ENCODE results near the gene ASTN1.

ASTN1 gene

DNA sequence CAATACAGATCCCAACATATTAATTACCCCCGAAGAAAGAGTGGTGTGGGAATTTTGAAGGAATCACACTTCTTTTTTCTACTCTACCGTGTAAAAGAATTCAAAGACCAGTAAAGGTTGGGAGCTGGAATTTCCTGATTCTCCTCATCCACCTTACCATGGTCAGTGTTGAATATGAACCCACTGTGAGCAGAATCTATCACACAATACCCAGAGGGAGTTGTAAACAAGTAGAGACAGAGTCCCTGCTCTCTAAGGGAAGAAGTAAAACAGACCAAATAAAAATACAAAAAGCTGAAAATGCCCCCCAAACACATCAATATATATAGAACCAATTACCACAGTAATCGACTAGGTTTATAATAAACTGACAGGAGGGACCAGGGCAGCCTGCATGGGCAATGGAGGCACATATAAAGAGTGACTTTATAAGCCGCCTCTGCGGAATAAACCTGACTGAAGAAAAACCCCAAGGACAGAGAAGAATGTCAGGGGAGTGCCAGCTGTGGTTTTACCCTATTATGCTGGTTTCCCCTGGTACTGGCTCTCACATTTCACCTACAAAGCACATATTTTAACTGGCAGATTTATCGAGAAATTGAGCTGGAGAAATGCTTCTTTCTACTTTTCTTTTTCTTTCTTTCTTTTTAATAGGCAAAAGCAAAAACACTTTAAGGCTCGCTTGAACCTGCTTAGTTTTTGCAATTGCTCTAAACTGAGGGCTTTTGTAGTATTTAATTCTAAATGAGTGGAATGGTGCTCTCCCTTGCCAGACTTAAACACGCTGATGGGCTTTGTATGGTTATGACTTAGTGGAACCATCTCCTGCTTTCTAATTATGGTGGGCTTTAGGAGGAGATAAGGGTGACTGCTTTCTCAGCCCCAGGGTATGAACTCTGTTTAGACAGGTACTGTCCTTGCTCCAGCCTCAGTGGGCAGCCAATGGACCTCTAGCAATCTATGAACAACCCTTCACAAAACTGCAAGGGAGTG, 244.8 kb downstream of the ASTN1 start:
- Histone ChIP-seq H3K36me3 (ENCODE audit: insufficient read depth, low read length) (no peaks in the 10 kb centered on the region), H3K9ac (ENCODE audit: low read depth, low read length) (no peak overlapping the region), H3K27me3 (ENCODE audit: insufficient read depth, low read length) (no peaks in the 10 kb centered on the region), H3K27ac (ENCODE audit: low read depth, low read length) (no peak overlapping the region), H3K4me3 (ENCODE audit: low read length) (no peak overlapping the region), H3K4me1 (ENCODE audit: insufficient read depth, low read length) (peaks cover 7% of the 10 kb centered on the region), H3K9me3 (ENCODE audit: insufficient read depth, low read depth, low read length) (no peaks in the 10 kb centered on the region)
- WGBS = 95% methylated on average over 6 of the region's 8 CpGs

DNA sequence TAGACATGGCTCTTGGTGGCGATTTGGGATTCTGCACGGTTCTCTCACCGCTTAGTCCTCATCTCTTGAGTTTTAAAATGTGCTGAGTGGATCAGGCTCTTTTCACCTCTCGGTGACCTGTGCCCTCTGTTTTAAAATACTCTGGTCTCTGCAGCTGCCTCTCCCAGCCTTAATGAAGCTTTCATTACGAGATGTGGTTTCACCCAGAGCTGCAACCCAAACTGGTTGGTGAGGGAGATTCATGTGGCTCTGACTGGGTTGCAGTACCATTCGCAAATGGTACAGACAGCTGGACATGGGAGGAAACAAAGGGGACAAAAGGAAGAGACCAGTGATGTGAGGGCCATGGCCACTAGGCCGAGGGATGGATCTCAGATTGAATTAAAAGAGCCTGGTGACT, 258.9 kb downstream of the ASTN1 start:
- Histone ChIP-seq H3K9me3 (ENCODE audit: insufficient read depth, low read depth, low read length) (no peaks in the 10 kb centered on the region), H3K4me1 (ENCODE audit: insufficient read depth, low read length) (0 out of 2 replicates have a peak, but pooled peaks cover 13% of the 10 kb centered on the region), H3K4me3 (ENCODE audit: low read length) (no peak overlapping the region), H3K27me3 (ENCODE audit: insufficient read depth, low read length) (no peaks in the 10 kb centered on the region), H3K36me3 (ENCODE audit: insufficient read depth, low read length) (no peaks in the 10 kb centered on the region), H3K9ac (ENCODE audit: low read depth, low read length) (no peak overlapping the region), H3K27ac (ENCODE audit: low read depth, low read length) (no peak overlapping the region)
- 94% methylated on average over 7 of the region's 7 CpGs for WGBS

DNA sequence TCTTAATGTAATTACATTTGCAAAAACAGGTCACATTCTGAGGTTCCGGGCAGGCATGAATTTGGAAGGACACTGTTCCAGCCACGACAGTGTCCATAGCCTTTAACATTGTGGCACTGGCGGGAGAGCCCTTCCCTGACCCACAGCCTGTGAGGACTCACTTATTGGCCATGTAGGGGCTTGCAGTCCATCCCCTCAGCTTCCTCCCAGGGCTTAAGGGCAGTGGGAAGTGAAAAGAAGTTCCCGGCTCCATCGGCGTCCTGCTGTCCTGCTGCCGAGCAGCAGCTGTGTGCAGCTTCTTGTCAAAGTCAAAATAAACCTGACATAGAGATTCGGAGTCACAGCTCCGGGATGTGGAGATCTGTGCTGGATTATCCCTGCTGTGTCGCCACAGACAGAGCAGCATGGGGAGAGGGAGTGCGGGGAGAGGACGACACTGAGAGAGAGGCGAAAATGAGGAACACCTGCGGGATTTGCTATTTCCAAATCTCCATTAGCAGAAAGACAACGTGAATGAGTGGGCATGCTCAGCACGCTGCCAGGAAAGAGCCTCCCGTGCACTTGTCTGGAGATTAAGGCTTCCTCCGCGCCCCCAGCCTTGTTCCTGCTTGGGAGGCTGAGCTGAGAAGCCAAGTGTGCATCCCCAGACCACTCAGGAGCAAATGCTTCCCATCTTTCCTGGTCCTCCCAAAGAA, 260.3 kb downstream of the ASTN1 start:
- Histone ChIP-seq H3K36me3 (ENCODE audit: insufficient read depth, low read length) (no peaks in the 10 kb centered on the region), H3K9ac (ENCODE audit: low read depth, low read length) (no peak overlapping the region), H3K27me3 (ENCODE audit: insufficient read depth, low read length) (0 out of 2 replicates have a peak, but pooled peaks cover 3% of the 10 kb centered on the region), H3K4me3 (ENCODE audit: low read length) (no peak overlapping the region), H3K27ac (ENCODE audit: low read depth, low read length) (no peak overlapping the region), H3K4me1 (ENCODE audit: insufficient read depth, low read length) (0 out of 2 replicates have a peak, but pooled peaks cover 13% of the 10 kb centered on the region), H3K9me3 (ENCODE audit: insufficient read depth, low read depth, low read length) (no peaks in the 10 kb centered on the region)
- 64% methylated on average over 19 of the region's 19 CpGs for WGBS

DNA sequence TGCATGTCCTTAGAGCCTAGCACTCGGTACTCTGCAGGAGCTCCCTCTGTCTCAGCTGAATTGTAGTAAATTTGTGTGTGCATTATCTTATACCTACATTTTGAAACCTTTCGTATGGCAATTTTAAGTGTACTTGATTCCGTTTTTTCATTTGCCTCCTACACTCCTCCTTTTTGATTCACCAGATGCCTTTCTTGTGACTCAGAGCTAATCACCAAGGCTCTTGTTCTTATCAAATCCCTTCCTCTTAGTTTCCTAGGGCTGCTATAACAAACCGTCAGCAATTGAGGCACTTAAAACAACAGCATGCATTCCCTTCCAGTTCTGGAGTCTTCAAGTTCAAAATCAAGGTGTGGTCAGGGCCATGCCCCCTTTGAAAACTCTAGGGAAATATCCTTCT, 261.0 kb downstream of the ASTN1 start:
- 0 out of 2 replicates have a peak, but pooled peaks cover 13% of the 10 kb centered on the region for H3K4me1 ChIP-seq (ENCODE audit: insufficient read depth, low read length)
- no peak overlapping the region for H3K9ac ChIP-seq (ENCODE audit: low read depth, low read length)
- H3K4me3 ChIP-seq (ENCODE audit: low read length) = no peak overlapping the region
- H3K36me3 ChIP-seq (ENCODE audit: insufficient read depth, low read length) = no peaks in the 10 kb centered on the region
- H3K27me3 ChIP-seq (ENCODE audit: insufficient read depth, low read length) = 0 out of 2 replicates have a peak, but pooled peaks cover 3% of the 10 kb centered on the region
- 74% methylated on average over 4 of the region's 4 CpGs for WGBS
- no peaks in the 10 kb centered on the region for H3K9me3 ChIP-seq (ENCODE audit: insufficient read depth, low read depth, low read length)
- no peak overlapping the region for H3K27ac ChIP-seq (ENCODE audit: low read depth, low read length)

DNA sequence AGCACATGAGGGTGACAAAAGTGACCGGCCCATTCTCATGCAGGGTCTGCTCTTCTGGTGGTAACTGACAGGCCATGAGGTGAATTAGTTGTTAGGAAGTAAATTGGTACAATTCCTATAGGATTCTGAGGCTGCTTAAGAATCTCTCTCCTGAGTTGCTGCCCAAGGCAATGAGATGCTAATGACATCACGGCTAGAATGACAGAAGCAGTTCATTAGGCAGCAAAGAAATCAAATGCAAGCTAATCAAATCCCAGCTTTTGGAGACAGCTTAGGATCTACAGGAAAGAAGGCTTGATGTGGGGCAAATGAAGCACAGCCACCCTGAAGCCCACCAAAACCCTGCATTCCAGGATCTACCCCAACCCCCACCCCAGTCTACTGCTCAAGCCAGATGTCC, 265.2 kb downstream of the ASTN1 start:
- Histone ChIP-seq H3K4me3 (ENCODE audit: low read length) (no peak overlapping the region), H3K4me1 (ENCODE audit: insufficient read depth, low read length) (peaks cover 18% of the 10 kb centered on the region; the same call in 1 of the 2 replicates), H3K9ac (ENCODE audit: low read depth, low read length) (no peak overlapping the region), H3K9me3 (ENCODE audit: insufficient read depth, low read depth, low read length) (no peaks in the 10 kb centered on the region), H3K36me3 (ENCODE audit: insufficient read depth, low read length) (no peaks in the 10 kb centered on the region), H3K27ac (ENCODE audit: low read depth, low read length) (no peak overlapping the region), H3K27me3 (ENCODE audit: insufficient read depth, low read length) (0 out of 2 replicates have a peak, but pooled peaks cover 3% of the 10 kb centered on the region)
- 85% methylated on average over 2 of the region's 2 CpGs for WGBS

DNA sequence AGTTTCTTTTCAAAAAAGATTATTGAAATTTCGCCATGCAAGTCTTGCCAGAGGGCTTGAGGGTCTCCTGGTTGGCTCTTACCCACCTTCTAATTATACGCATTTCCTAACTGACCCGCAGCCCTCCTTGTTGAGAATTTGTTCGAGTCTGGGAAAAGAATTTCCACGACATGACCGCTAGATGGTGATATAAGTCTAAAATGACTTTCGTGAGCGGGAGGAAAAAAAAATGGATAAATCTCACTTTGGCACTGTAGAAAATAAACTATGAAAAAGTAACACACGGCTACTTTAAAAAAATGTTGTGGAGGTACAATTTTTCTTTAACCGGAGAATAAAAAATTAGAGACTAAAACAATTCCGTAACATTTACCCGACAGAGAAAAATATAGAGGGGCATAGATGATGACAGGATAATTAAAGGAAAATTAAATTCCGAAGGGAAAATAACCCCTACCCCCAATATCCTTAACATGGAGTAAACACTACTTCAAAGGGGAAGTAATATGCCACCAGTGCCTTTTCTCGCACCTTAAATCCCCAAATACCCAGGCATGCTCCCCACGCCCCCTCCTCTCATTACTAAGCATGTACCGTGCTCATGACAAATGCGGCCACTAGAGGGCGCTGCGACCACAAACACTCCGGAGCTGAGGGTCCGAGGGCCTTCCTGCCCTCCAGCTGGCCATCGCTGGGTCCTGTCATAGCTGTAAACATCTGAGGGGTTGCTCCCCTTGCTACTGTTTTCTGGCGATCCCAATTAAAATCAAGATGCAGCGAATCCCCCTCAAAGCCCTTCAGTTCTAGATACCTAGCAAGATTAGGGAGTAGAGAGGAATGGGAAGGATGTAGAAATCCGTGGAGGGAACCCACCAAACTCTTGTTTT, 266.9 kb downstream of the ASTN1 start:
- no peaks in the 10 kb centered on the region for H3K9me3 ChIP-seq (ENCODE audit: insufficient read depth, low read depth, low read length)
- H3K27ac ChIP-seq (ENCODE audit: low read depth, low read length) = no peak overlapping the region
- WGBS = 10% methylated on average over 21 of the region's 25 CpGs
- H3K4me1 ChIP-seq (ENCODE audit: insufficient read depth, low read length) = peaks cover 4% of the 10 kb centered on the region; the same call in 1 of the 2 replicates
- H3K4me3 ChIP-seq (ENCODE audit: low read length) = peak overlapping the region; percentile 58
- no peaks in the 10 kb centered on the region for H3K36me3 ChIP-seq (ENCODE audit: insufficient read depth, low read length)
- H3K9ac ChIP-seq (ENCODE audit: low read depth, low read length) = no peak overlapping the region
- 0 out of 2 replicates have a peak, but pooled peaks cover 3% of the 10 kb centered on the region for H3K27me3 ChIP-seq (ENCODE audit: insufficient read depth, low read length)

DNA sequence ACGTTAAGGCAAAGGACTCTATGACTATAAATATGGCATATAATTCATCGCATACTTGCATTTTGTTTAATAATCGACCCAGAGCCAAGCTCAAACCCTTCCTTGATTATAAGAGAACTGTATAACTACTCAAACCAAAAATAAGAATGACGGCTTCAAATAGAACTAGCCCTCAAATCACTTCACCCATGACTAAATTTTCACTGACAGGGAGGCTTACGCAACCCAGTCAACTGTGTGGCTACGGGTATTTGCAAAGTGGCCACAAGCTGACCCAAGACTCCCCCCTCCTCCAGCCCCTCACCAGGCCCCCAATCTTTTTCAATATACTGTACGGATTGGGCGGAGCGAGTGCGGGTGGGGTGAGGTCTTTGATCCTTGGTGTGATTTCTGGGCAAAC, 268.3 kb downstream of the ASTN1 start:
- Histone ChIP-seq H3K9me3 (ENCODE audit: insufficient read depth, low read depth, low read length) (no peaks in the 10 kb centered on the region), H3K9ac (ENCODE audit: low read depth, low read length) (no peak overlapping the region), H3K27me3 (ENCODE audit: insufficient read depth, low read length) (0 out of 2 replicates have a peak, but pooled peaks cover 3% of the 10 kb centered on the region), H3K4me3 (ENCODE audit: low read length) (no peak overlapping the region), H3K4me1 (ENCODE audit: insufficient read depth, low read length) (peaks cover 4% of the 10 kb centered on the region; the same call in 1 of the 2 replicates), H3K27ac (ENCODE audit: low read depth, low read length) (no peak overlapping the region), H3K36me3 (ENCODE audit: insufficient read depth, low read length) (no peaks in the 10 kb centered on the region)
- WGBS = 90% methylated on average over 10 of the region's 10 CpGs

DNA sequence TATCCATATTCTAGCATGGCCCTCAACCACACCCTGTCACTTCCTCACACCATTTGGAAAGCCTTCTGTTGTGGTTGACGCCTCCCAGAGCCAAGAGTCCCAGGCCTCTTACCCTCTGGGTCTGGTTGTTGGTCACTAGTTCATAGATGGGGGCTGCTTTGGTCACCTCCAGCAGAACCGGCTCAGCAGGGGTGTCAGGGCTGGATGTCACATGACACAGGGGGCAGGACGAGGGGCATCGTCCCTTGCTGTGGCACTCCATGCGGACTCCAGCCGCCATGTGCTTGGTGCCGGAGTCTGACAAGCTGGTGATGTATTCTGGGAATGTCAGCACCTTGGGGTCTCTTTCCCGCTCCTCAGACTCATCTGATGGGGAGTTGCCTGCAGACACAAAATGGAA, 270.1 kb downstream of the ASTN1 start:
- WGBS = 96% methylated on average over 8 of the region's 8 CpGs
- no peaks in the 10 kb centered on the region for H3K27me3 ChIP-seq (ENCODE audit: insufficient read depth, low read length)
- H3K9ac ChIP-seq (ENCODE audit: low read depth, low read length) = no peak overlapping the region
- no peak overlapping the region for H3K27ac ChIP-seq (ENCODE audit: low read depth, low read length)
- no peaks in the 10 kb centered on the region for H3K36me3 ChIP-seq (ENCODE audit: insufficient read depth, low read length)
- no peaks in the 10 kb centered on the region for H3K9me3 ChIP-seq (ENCODE audit: insufficient read depth, low read depth, low read length)
- H3K4me3 ChIP-seq (ENCODE audit: low read length) = no peak overlapping the region
- peaks cover 4% of the 10 kb centered on the region; the same call in 1 of the 2 replicates for H3K4me1 ChIP-seq (ENCODE audit: insufficient read depth, low read length)

DNA sequence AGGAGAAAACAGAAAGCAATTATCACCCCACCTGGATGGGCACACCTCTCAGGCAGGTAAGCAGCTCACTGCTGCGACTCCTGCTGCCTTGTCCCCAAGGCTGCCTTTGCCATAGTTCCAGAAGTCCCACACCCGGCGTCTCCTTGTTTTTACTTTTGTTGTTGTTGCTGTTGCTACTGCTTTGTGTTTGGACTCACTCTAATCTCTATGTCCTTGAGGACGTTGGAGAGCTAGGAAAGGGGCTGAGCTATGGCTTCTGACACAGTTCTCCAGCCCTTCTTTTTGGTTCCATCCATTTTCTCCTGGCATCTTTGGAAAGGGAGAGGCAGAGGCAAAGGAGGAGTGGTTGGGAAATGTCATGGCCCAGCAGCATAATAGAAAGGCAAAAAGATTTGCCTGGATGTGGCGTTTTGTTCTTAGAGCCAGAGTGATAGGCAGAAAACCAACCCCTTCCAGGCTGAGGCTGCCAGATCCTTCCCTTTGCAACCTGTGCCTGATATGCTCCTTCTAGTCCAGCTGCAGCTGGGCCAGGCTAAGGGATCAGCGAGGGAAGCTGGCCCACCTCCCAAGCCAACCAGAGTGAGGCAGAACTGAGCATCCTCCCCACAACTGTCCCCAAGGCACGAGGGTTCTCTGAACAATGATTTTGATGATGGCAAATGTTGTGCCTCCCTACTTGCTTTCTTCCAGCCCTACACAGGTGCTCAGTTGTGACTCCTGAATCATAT, 270.7 kb downstream of the ASTN1 start:
- 87% methylated on average over 7 of the region's 7 CpGs for WGBS
- Histone ChIP-seq H3K9ac (ENCODE audit: low read depth, low read length) (no peak overlapping the region), H3K9me3 (ENCODE audit: insufficient read depth, low read depth, low read length) (no peaks in the 10 kb centered on the region), H3K27me3 (ENCODE audit: insufficient read depth, low read length) (no peaks in the 10 kb centered on the region), H3K4me1 (ENCODE audit: insufficient read depth, low read length) (peaks cover 4% of the 10 kb centered on the region; the same call in 1 of the 2 replicates), H3K36me3 (ENCODE audit: insufficient read depth, low read length) (no peaks in the 10 kb centered on the region), H3K4me3 (ENCODE audit: low read length) (no peak overlapping the region), H3K27ac (ENCODE audit: low read depth, low read length) (no peak overlapping the region)

DNA sequence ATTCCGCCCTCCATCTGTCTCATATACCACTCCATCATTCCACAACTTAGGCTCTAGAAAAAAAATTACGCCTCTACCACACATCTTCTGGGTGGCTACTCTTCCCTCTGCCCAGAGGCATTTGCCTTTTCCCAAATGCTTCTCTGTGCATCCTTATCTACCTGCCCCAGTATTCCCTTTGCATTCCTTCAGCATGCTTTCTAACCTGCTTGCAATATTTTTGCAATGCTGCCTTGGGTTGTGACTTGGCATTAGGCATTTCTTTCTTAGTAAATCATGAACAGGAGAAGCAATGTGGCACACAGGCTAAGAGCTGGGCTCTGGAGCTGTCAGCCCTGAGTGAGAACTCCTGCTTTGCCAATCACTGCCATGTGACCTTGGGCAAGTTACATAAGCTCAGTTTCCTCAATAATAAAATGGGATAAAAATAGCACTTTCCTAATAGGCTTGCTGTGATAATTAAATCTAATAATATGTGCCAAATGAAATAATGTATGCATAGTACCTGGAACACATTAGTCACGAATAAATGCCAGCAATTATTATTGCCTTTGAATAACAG, 276.0 kb downstream of the ASTN1 start:
- Histone ChIP-seq H3K27me3 (ENCODE audit: insufficient read depth, low read length) (no peaks in the 10 kb centered on the region; the same call in 1 of the 2 replicates), H3K9me3 (ENCODE audit: insufficient read depth, low read depth, low read length) (no peaks in the 10 kb centered on the region), H3K27ac (ENCODE audit: low read depth, low read length) (no peak overlapping the region), H3K4me3 (ENCODE audit: low read length) (no peak overlapping the region), H3K4me1 (ENCODE audit: insufficient read depth, low read length) (no peaks in the 10 kb centered on the region), H3K36me3 (ENCODE audit: insufficient read depth, low read length) (no peaks in the 10 kb centered on the region), H3K9ac (ENCODE audit: low read depth, low read length) (no peak overlapping the region)
- WGBS = 94% methylated on average over 2 of the region's 3 CpGs

All from HUES64 (cell line).